Measurements from ENCODE around the gene CD151.

Gene CD151

GRCh38 chr11:875769-876301 lies 43.1 kb downstream of the CD151 start:
- no peak for DNase-seq

DNA sequence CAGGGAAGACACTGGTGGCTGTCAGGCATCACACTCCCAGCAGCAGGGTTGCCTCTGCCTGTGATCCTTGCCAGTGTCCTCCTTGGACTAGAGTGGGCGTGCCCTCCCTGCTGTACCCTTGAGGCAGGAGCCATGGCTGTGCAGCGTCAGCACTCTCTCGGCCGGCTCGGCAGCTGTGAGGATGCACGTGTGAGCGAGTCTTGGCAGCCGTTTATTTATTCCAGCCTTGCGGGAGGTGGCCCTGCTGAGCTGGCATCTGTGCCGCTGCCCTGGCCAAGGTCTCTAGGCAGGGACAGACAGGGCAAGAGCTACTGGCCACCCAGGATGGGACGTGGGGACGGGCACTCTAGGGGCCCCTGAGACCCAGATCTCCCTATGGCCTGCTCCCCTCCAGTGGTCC lies 43.8 kb downstream of the CD151 start:
- DNase-seq: peak; percentile 68

GRCh38 chr11:877565-877964 lies 44.8 kb downstream of the CD151 start:
- no peak for DNase-seq

GRCh38 chr11:880447-880846 lies 47.7 kb downstream of the CD151 start:
- DNase-seq: no peak

- DNase-seq: no peak
These were observed 49.8 kb downstream of the CD151 start for GRCh38 chr11:882596-882995.

DNA sequence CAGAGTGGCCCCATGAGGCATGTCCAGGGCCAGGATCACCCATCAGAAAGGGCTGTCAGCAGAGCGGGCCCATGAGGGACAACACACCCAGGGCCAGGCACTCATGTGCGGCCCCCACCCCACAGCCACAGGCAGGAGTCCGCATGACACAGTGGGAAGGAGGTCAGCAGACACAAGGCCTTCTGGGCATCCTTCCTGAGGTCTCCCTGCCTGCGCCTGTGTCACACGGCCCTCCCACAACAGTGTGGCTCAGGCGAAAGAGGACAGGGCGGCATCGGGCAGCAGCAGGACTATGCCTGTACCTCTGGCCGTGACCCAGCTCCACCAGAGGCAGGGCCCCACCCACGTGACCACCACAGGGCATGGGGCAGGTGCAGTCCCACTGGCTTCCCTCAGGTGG lies 50.8 kb downstream of the CD151 start:
- DNase-seq: no peak

DNA sequence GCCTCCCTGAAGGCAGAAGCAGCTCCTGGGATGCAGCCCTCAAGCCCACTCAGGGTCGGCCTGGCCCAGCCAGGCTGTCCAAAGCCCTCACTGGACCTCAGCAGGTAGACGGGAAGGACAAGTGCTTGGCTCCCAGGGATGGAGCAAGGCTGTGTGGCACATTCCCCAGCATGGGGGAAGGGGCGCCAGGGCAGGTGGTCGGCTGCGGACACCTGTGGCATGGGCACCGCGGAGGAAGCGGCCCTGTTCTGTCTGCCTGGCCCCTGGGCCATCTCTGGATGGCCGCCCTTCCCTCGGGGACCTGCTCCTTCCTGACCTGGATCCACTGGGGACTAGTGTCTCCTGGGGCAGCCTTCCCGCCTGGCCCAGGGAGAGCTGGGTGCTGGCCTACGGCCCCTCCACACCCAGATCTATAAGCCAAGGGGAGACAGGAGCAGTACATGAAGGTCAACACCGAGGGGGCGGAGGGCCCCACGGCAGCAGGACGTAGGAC lies 51.9 kb downstream of the CD151 start:
- DNase-seq: no peak

DNA sequence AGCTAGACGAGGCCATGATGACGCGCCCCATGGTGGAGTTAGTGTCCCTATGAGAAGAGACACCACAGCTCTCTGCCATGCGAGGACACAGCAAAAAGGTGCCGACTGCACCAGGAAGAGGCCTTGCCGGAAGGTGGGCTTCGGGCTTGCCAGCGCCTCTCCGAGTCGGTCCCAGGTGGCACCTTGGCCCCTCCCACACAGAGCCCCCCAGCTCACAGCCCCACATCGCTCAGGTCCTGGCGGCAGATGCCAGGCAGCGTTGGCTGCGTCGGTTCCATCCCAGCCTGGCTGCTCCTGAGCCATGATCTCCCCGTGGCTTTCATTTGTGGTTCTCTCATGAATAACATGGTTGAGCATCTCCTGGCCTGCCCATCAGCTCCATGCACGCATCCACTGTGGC lies 53.8 kb downstream of the CD151 start:
- DNase-seq: no peak

GRCh38 chr11:887589-887988 lies 54.8 kb downstream of the CD151 start:
- no peak for DNase-seq

Measured in right hindlimb (tissue), 1 donor.